ENCODE results near the gene SP8. TPM values are rescaled to one million over a fixed set of nuclear protein-coding genes. Genes with fewer than 3 reads are reported as not detected.

SP8 gene
- total and polyA plus RNA-seq, 2 experiments from 2014 or later = not detected

- Histone ChIP-seq H3K79me2 (ENCODE audit: insufficient read depth) (no peaks in the 10 kb centered on the region), H3K9ac (no peak overlapping the region), H3K9me3 (ENCODE audit: low read depth) (no peaks in the 10 kb centered on the region), H3F3A (ENCODE audit: insufficient read depth) (no peaks in the 10 kb centered on the region), H3K27ac (no peak overlapping the region), H3K4me1 (ENCODE audit: insufficient read depth) (no peaks in the 10 kb centered on the region), H3K9me2 (ENCODE audit: insufficient read depth) (no peaks in the 10 kb centered on the region), H3K4me3 (peak overlapping the region; percentile 63; the same call in 1 of the 2 replicates), H3K27me3 (replicated peaks; ENCODE audit: insufficient read depth) (peaks cover 79% of the 10 kb centered on the region), H3K36me3 (ENCODE audit: low read depth) (no peaks in the 10 kb centered on the region), H4K20me1 (ENCODE audit: insufficient read depth) (no peaks in the 10 kb centered on the region), H3K4me2 (ENCODE audit: unreplicated experiment) (no peak overlapping the region), H2AFZ (0 out of 2 replicates have a peak overlapping the region, but pooled peaks have one; percentile 67)
- no peak for DNase-seq
- 21 to 23% methylated on average over 19 of the region's 19 CpGs for WGBS, 2 experiments (ENCODE audit: low coverage in 1 of 2, low lambda C conversion rate in 2 of 2, missing lambda C conversion rate in 2 of 2)
- no peak for TF ChIP-seq EZH2 (IDR thresholded peaks at IDR 0.05; ENCODE audit: insufficient read depth, poor library complexity, severe bottlenecking)
- no peak for TF ChIP-seq EZH2phosphoT487 (IDR thresholded peaks at IDR 0.05; ENCODE audit: insufficient read depth, low read depth)
- in situ Hi-C loops (cut with MboI) = loop anchor here (25.0 kb wide), 1 partner anchor 1215 kb away; no protein-coding TSS in a partner anchor
These were observed 10.4 kb upstream of the SP8 start for GRCh38 chr7:20797042-20797461.

GRCh38 chr7:20796500-20796899, 9.8 kb upstream of the SP8 start:
- no peaks in the 10 kb centered on the region for H3K36me3 ChIP-seq (ENCODE audit: low read depth)
- no peak overlapping the region for H2AFZ ChIP-seq
- H3F3A ChIP-seq (ENCODE audit: insufficient read depth) = no peaks in the 10 kb centered on the region
- H3K4me2 ChIP-seq (ENCODE audit: unreplicated experiment) = no peak overlapping the region
- H3K4me3 ChIP-seq = no peak overlapping the region
- TF ChIP-seq EZH2 (IDR thresholded peaks at IDR 0.05; ENCODE audit: insufficient read depth, poor library complexity, severe bottlenecking) (no peak), EZH2phosphoT487 (IDR thresholded peaks at IDR 0.05; ENCODE audit: insufficient read depth, low read depth) (no peak)
- 31 to 34% methylated on average over 6 of the region's 6 CpGs for WGBS, 2 experiments (ENCODE audit: low coverage in 1 of 2, low lambda C conversion rate in 2 of 2, missing lambda C conversion rate in 2 of 2)
- no peak overlapping the region for H3K27ac ChIP-seq
- no peaks in the 10 kb centered on the region for H4K20me1 ChIP-seq (ENCODE audit: insufficient read depth)
- DNase-seq = no peak
- in situ Hi-C loops (cut with MboI) = loop anchor here (25.0 kb wide), 1 partner anchor 1216 kb away; no protein-coding TSS in a partner anchor
- H3K79me2 ChIP-seq (ENCODE audit: insufficient read depth) = no peaks in the 10 kb centered on the region
- peaks cover 85% of the 10 kb centered on the region for H3K27me3 ChIP-seq (replicated peaks; ENCODE audit: insufficient read depth)
- H3K9me3 ChIP-seq (ENCODE audit: low read depth) = no peaks in the 10 kb centered on the region
- H3K9ac ChIP-seq = no peak overlapping the region
- no peaks in the 10 kb centered on the region for H3K4me1 ChIP-seq (ENCODE audit: insufficient read depth)
- H3K9me2 ChIP-seq (ENCODE audit: insufficient read depth) = no peaks in the 10 kb centered on the region

- WGBS, 2 experiments (ENCODE audit: low coverage in 1 of 2, low lambda C conversion rate in 2 of 2, missing lambda C conversion rate in 2 of 2) = 57 to 61% methylated on average over 5 of the region's 5 CpGs
- Histone ChIP-seq H3K9me2 (ENCODE audit: insufficient read depth) (no peaks in the 10 kb centered on the region), H2AFZ (no peak overlapping the region), H4K20me1 (ENCODE audit: insufficient read depth) (no peaks in the 10 kb centered on the region), H3K36me3 (ENCODE audit: low read depth) (no peaks in the 10 kb centered on the region), H3F3A (ENCODE audit: insufficient read depth) (no peaks in the 10 kb centered on the region), H3K79me2 (ENCODE audit: insufficient read depth) (no peaks in the 10 kb centered on the region), H3K27me3 (replicated peaks; ENCODE audit: insufficient read depth) (peaks cover 91% of the 10 kb centered on the region), H3K4me1 (ENCODE audit: insufficient read depth) (no peaks in the 10 kb centered on the region), H3K4me3 (no peak overlapping the region), H3K9ac (no peak overlapping the region), H3K9me3 (ENCODE audit: low read depth) (no peaks in the 10 kb centered on the region), H3K27ac (no peak overlapping the region), H3K4me2 (ENCODE audit: unreplicated experiment) (no peak overlapping the region)
- TF ChIP-seq EZH2 (IDR thresholded peaks at IDR 0.05; ENCODE audit: insufficient read depth, poor library complexity, severe bottlenecking) (no peak), EZH2phosphoT487 (IDR thresholded peaks at IDR 0.05; ENCODE audit: insufficient read depth, low read depth) (no peak)
- in situ Hi-C loops (cut with MboI) = loop anchor here (25.0 kb wide), 1 partner anchor 1216 kb away; no protein-coding TSS in a partner anchor
- no peak for DNase-seq
These were observed 9.2 kb upstream of the SP8 start for GRCh38 chr7:20795881-20796280.

- Histone ChIP-seq H3K4me2 (ENCODE audit: unreplicated experiment) (no peak overlapping the region), H3K36me3 (ENCODE audit: low read depth) (no peaks in the 10 kb centered on the region), H4K20me1 (ENCODE audit: insufficient read depth) (no peaks in the 10 kb centered on the region), H3K4me1 (ENCODE audit: insufficient read depth) (no peaks in the 10 kb centered on the region), H3K9me3 (ENCODE audit: low read depth) (no peaks in the 10 kb centered on the region), H2AFZ (no peak overlapping the region), H3K9ac (no peak overlapping the region), H3F3A (ENCODE audit: insufficient read depth) (no peaks in the 10 kb centered on the region), H3K4me3 (no peak overlapping the region), H3K27me3 (replicated peaks; ENCODE audit: insufficient read depth) (peaks cover 90% of the 10 kb centered on the region), H3K79me2 (ENCODE audit: insufficient read depth) (no peaks in the 10 kb centered on the region), H3K9me2 (ENCODE audit: insufficient read depth) (no peaks in the 10 kb centered on the region), H3K27ac (no peak overlapping the region)
- 45 to 53% methylated on average over 10 of the region's 10 CpGs for WGBS, 2 experiments (ENCODE audit: low coverage in 1 of 2, low lambda C conversion rate in 2 of 2, missing lambda C conversion rate in 2 of 2)
- TF ChIP-seq EZH2 (IDR thresholded peaks at IDR 0.05; ENCODE audit: insufficient read depth, poor library complexity, severe bottlenecking) (no peak), EZH2phosphoT487 (IDR thresholded peaks at IDR 0.05; ENCODE audit: insufficient read depth, low read depth) (no peak)
- DNase-seq = no peak
- in situ Hi-C loops (cut with MboI) = loop anchor here (25.0 kb wide), 1 partner anchor 1217 kb away; no protein-coding TSS in a partner anchor
These were observed 8.7 kb upstream of the SP8 start for GRCh38 chr7:20795361-20795760.

All from GM23248 (cell line).